Common myeloid progenitor, CD34-positive (primary cell): ENCODE data around the gene COX7B2.

ENCODE experiments used
- CTCF ChIA-PET: fragments of 350-600 bp; sonication (Branson Sonifier 250); formaldehyde crosslinking; loops from one replicate; lab custom pipeline; 2021; ENCODE audit warnings: antibody characterized with exemption; lab: Charles Lee
- POLR2A ChIA-PET: fragments of 350-600 bp; sonication (Branson Sonifier 250); formaldehyde crosslinking; loops from one replicate; lab custom pipeline; 2021; ENCODE audit warnings: antibody characterized with exemption; lab: Charles Lee
- DNase-seq, 3 donors: peaks; one replicate each; pipeline versions ENCODE4 v3.0.0 to v3.0.0-alpha.2; 2013
- H3K27ac ChIP-seq, 2 experiments: 1 replicate in 1 of 2; 2 replicates in 1 of 2; pipeline ENCODE4 v1.7.0; 2013; ENCODE audit warnings: inconsistent platforms in 2 of 2, low read length in 2 of 2, mild to moderate bottlenecking in 2 of 2, low read depth in 1 of 2, moderate library complexity in 1 of 2; ENCODE audit not compliant: severe bottlenecking in 2 of 2, insufficient read depth in 1 of 2, poor library complexity in 1 of 2
- H3K27me3 ChIP-seq, 5 experiments: replicated peaks in 2 of 5; 1 replicate in 3 of 5; 2 replicates in 2 of 5; pipeline versions ENCODE4 v1.6.1 to v1.7.0; 2013; ENCODE audit warnings: low read length in 4 of 5, mild to moderate bottlenecking in 2 of 5, moderate library complexity in 2 of 5, inconsistent platforms in 1 of 5; ENCODE audit not compliant: insufficient read depth in 5 of 5, control insufficient read depth in 4 of 5
- H3K36me3 ChIP-seq, 4 experiments: 1 replicate in 2 of 4; 2 replicates in 2 of 4; pipeline versions ENCODE4 v1.6.1 to v1.7.0; 2013; ENCODE audit warnings: low read length in 3 of 4, control low read depth in 1 of 4, mild to moderate bottlenecking in 1 of 4; ENCODE audit not compliant: control insufficient read depth in 4 of 4, insufficient read depth in 4 of 4
- H3K4me1 ChIP-seq, 4 experiments: 1 replicate in 3 of 4; 2 replicates in 1 of 4; pipeline versions ENCODE4 v1.6.1 to v1.7.1; 2013; ENCODE audit warnings: low read length in 3 of 4, mild to moderate bottlenecking in 3 of 4, control low read depth in 1 of 4, inconsistent platforms in 1 of 4, moderate library complexity in 1 of 4; ENCODE audit not compliant: control insufficient read depth in 4 of 4, insufficient read depth in 4 of 4; ENCODE audit errors: control extremely low read depth in 1 of 4
- H3K4me3 ChIP-seq, 7 experiments: 1 replicate in 4 of 7; 2 replicates in 3 of 7; pipeline versions ENCODE4 v1.5.1 to v1.7.0; 2013; ENCODE audit warnings: mild to moderate bottlenecking in 7 of 7, low read length in 6 of 7, moderate library complexity in 6 of 7, inconsistent platforms in 2 of 7, low read depth in 2 of 7, control low read depth in 1 of 7; ENCODE audit not compliant: insufficient read depth in 4 of 7, control insufficient read depth in 1 of 7; ENCODE audit errors: extremely low read depth in 1 of 7
- H3K9me3 ChIP-seq, 5 experiments: 1 replicate in 4 of 5; 2 replicates in 1 of 5; pipeline versions ENCODE4 v1.6.1 to v1.7.1; 2013; ENCODE audit warnings: low read length in 4 of 5, mild to moderate bottlenecking in 2 of 5, inconsistent platforms in 1 of 5, low read depth in 1 of 5, moderate library complexity in 1 of 5; ENCODE audit not compliant: control insufficient read depth in 4 of 5, insufficient read depth in 2 of 5; ENCODE audit errors: control extremely low read depth in 1 of 5
- WGBS: methylation state at CpG from one replicate; pipeline ENCODE4 v1.1.5; 2013; ENCODE audit not compliant: insufficient coverage; 5-methylcytosine and 5-hydroxymethylcytosine counted together

The COX7B2 gene

DNA sequence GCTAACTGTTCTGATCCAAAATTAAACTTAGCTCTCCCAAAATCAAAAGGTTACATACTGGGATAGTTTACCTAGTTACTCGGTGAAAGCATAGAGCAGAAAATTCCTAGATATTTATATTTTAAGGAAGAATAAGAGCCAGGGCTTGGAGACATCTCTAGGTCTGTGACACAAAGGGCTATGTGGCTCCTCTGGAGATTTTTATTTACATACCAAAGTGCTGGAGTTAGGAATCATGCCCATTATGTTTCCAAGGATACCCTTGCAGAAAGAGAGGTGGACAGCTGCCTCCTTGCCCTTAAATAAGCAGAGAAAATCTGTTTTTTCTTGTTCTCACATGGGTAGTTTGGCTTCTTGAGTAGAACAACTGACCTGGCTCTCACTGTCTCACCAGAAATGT is 9.0 kb downstream of the COX7B2 start:
- ChIA-PET POLR2A (no interaction called here), CTCF (interaction anchor here (2.3 kb wide), 1 partner anchor 13 kb away, joined by 9 read pairs; no protein-coding TSS in a partner anchor)
- Histone ChIP-seq H3K36me3 (no peaks in the 10 kb centered on the region), H3K9me3 (no peaks in the 10 kb centered on the region), H3K4me3 (no peak overlapping the region), H3K4me1 (no peaks in the 10 kb centered on the region), H3K27me3 (no peaks in the 10 kb centered on the region), H3K27ac (no peak overlapping the region)
- WGBS = no CpG with 5 or more reads among the region's 1 CpG
- no peak for DNase-seq

- POLR2A ChIA-PET = no interaction called here
- CTCF ChIA-PET = interaction anchor here (1.1 kb wide), 1 partner anchor 14 kb away, joined by 4 read pairs; no protein-coding TSS in a partner anchor
- no peaks in the 10 kb centered on the region for H3K4me1 ChIP-seq
These were observed 14.2 kb downstream of the COX7B2 start for GRCh38 chr4:46894826-46895225.

GRCh38 chr4:46890056-46890455 is 19.0 kb downstream of the COX7B2 start:
- H3K9me3 ChIP-seq = peaks cover 0 to 4% (median 0%) of the 10 kb centered on the region in 5 experiments
- peaks cover 0 to 2% (median 0%) of the 10 kb centered on the region in 4 experiments for H3K4me1 ChIP-seq
- CTCF ChIA-PET = no interaction called here
- H3K4me3 ChIP-seq = no peak overlapping the region
- 100% methylated on average over 2 of the region's 2 CpGs for WGBS
- no peak overlapping the region for H3K27ac ChIP-seq
- H3K36me3 ChIP-seq = no peaks in the 10 kb centered on the region
- POLR2A ChIA-PET = no interaction called here
- no peak for DNase-seq
- H3K27me3 ChIP-seq = no peaks in the 10 kb centered on the region

More at GRCh38 chr4:46894826-46895225, 14.2 kb downstream of the COX7B2 start:
- DNase-seq = peak; percentile 14 to 70 (median 59)
- Histone ChIP-seq H3K9me3 (peaks cover 0 to 4% (median 0%) of the 10 kb centered on the region in 5 experiments), H3K4me3 (no peak overlapping the region), H3K27me3 (no peaks in the 10 kb centered on the region), H3K27ac (no peak overlapping the region), H3K36me3 (no peaks in the 10 kb centered on the region)
- 17% methylated on average over 1 of the region's 5 CpGs for WGBS

DNA sequence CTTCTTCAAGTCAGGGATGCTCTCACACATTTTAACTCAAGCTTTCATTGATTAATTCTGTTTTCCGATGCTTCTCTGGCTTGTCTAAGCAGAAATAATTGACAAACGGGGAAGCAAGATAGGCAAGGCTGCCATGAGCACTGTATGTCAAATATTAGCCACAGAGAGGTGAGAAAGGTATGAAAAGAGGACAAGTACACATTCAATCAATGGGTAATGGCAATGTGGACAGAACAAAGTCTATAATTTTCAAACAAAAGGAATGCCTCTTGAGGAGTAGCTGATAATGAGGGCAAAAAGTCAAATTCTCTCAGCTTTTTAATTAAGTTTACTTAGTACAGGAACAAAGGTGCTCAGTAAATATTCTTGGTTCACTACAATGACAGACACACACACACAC is 19.6 kb downstream of the COX7B2 start:
- Histone ChIP-seq H3K27ac (no peak overlapping the region), H3K27me3 (no peaks in the 10 kb centered on the region), H3K4me1 (peaks cover 0 to 2% (median 0%) of the 10 kb centered on the region in 4 experiments), H3K4me3 (no peak overlapping the region), H3K9me3 (peaks cover 0 to 4% (median 0%) of the 10 kb centered on the region in 5 experiments), H3K36me3 (no peaks in the 10 kb centered on the region)
- ChIA-PET CTCF (no interaction called here), POLR2A (no interaction called here)
- DNase-seq = no peak
- 81% methylated on average over 2 of the region's 2 CpGs for WGBS

GRCh38 chr4:46886711-46887110 is 22.3 kb downstream of the COX7B2 start:
- Histone ChIP-seq H3K4me3 (no peak overlapping the region), H3K9me3 (no peaks in the 10 kb centered on the region), H3K27me3 (no peaks in the 10 kb centered on the region), H3K36me3 (no peaks in the 10 kb centered on the region), H3K4me1 (peaks cover 0 to 2% (median 0%) of the 10 kb centered on the region in 4 experiments), H3K27ac (no peak overlapping the region)
- ChIA-PET POLR2A (no interaction called here), CTCF (interaction anchor here (0.7 to 1.8 kb wide), 2 partner anchors 8 to 13 kb away, joined by 3 to 9 read pairs; no protein-coding TSS in a partner anchor)
- peak; percentile 42 to 65 (median 63) for DNase-seq
- WGBS = no CpG with 5 or more reads among the region's 2 CpGs

GRCh38 chr4:46878641-46879040 is 30.4 kb downstream of the COX7B2 start:
- no peak for DNase-seq
- Histone ChIP-seq H3K36me3 (no peaks in the 10 kb centered on the region), H3K9me3 (no peaks in the 10 kb centered on the region), H3K4me3 (no peak overlapping the region), H3K4me1 (peaks cover 0 to 12% (median 0%) of the 10 kb centered on the region in 4 experiments), H3K27me3 (no peaks in the 10 kb centered on the region), H3K27ac (no peak overlapping the region)
- 100% methylated on average over 1 of the region's 3 CpGs for WGBS
- ChIA-PET CTCF (interaction anchor here (0.8 kb wide), 1 partner anchor 8 kb away, joined by 3 read pairs; no protein-coding TSS in a partner anchor), POLR2A (no interaction called here)

GRCh38 chr4:46874811-46875210 is 34.2 kb downstream of the COX7B2 start:
- peaks cover 0 to 16% (median 0%) of the 10 kb centered on the region in 4 experiments for H3K4me1 ChIP-seq
- H3K36me3 ChIP-seq = no peaks in the 10 kb centered on the region
- H3K4me3 ChIP-seq = no peak overlapping the region
- DNase-seq = peak; percentile 56 to 91 (median 77)
- CTCF ChIA-PET = no interaction called here
- no peaks in the 10 kb centered on the region for H3K9me3 ChIP-seq
- no CpG with 5 or more reads among the region's 1 CpG for WGBS
- POLR2A ChIA-PET = no interaction called here
- no peak overlapping the region for H3K27ac ChIP-seq
- no peaks in the 10 kb centered on the region for H3K27me3 ChIP-seq
